HG02610 (cell line): Measurements from ENCODE around the gene DGKK.

Experiments used
- ATAC-seq: cut with Tn5 transposase; IDR thresholded peaks from one replicate; pipeline ENCODE4 v1.9.1; 2021; ENCODE audit warnings: mild to moderate bottlenecking, moderate library complexity; ENCODE audit not compliant: unreplicated experiment

The DGKK gene, protein sequence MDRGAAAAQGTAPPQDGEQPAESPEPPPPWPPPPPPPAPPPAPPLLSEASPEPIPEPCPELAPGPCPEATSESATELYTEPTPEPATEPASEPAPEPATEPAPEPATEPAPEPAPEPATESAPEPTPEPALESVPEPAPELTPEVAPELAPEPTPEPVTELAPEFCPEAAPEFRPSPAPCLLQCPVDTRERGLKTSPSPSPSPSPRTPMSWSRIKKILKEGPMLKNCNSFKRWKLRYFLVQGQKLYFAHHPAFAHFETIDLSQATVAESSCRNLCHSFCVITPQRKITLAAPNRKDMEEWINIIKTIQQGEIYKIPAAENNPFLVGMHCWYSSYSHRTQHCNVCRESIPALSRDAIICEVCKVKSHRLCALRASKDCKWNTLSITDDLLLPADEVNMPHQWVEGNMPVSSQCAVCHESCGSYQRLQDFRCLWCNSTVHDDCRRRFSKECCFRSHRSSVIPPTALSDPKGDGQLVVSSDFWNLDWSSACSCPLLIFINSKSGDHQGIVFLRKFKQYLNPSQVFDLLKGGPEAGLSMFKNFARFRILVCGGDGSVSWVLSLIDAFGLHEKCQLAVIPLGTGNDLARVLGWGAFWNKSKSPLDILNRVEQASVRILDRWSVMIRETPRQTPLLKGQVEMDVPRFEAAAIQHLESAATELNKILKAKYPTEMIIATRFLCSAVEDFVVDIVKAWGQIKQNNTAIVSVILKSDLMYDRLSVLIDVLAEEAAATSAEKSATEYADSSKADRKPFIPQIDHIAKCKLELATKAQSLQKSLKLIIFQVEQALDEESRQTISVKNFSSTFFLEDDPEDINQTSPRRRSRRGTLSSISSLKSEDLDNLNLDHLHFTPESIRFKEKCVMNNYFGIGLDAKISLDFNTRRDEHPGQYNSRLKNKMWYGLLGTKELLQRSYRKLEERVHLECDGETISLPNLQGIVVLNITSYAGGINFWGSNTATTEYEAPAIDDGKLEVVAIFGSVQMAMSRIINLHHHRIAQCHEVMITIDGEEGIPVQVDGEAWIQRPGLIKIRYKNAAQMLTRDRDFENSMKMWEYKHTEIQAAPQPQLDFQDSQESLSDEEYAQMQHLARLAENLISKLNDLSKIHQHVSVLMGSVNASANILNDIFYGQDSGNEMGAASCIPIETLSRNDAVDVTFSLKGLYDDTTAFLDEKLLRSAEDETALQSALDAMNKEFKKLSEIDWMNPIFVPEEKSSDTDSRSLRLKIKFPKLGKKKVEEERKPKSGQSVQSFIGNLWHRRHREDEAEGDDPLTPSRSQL

DNA sequence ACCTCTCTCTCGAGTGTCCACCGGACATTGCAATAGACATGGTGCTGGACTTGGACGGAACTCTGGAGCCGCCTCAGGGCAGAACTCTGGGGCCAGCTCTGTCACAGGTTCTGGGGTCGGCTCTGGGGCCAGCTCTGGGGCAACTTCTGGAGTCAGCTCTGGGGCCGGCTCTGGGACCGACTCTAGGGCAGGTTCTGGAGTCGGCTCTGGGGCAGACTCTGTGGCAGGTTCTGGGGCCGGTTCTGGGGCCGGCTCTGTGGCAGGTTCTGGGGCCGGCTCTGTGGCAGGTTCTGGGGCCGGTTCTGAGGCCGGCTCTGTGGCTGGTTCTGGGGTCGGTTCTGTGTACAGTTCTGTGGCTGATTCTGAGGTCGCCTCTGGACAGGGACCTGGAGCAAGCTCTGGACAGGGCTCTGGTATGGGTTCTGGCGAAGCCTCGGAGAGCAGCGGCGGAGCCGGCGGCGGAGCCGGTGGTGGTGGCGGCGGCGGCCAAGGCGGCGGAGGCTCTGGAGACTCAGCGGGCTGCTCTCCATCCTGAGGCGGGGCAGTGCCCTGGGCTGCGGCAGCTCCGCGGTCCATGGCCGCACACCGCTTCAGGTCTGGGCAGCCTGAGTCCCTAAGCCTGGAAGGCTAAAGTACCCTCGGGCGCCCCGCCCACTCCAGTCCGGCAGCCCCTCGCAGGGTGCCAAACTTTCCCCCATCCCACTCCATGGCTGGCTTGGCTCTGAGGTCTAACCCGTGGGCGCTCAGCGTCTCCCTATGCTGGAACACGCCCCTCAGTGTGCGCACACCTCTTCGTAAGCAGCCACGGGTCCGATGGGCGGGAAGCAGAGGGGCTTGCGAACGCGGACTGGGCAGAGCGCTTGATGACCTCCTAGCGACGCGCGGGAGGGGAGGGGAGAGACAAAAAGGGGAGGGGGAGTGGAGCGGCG, at the start of gene DGKK:
TSS of gene DGKK (minus strand) at position 723 of the 929 bp plus-strand sequence. CDS start at position 576, 147 bp downstream.
- ATAC-seq, result no peak

DNA sequence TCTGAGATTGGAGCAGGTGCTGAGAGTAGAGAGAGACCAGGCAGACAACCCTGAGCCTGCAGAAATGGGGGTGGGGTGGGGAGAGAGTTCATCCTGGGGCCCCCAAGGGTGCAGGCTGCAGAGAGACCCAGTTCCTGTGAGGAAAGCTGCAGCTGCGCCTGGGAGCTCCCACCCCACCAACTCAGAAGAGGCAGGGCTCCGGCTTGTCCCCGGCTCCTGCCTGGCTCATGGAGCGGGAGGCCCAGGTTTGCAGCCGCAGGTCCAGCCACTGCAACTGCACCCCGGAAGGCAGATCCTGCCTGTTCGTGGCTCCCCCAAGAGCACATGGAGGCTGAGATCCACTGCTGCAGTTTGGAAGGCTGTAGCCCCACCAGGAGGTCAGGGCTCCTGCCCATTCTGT, 44.2 kb upstream of the DGKK start:
- no peak for ATAC-seq

DNA sequence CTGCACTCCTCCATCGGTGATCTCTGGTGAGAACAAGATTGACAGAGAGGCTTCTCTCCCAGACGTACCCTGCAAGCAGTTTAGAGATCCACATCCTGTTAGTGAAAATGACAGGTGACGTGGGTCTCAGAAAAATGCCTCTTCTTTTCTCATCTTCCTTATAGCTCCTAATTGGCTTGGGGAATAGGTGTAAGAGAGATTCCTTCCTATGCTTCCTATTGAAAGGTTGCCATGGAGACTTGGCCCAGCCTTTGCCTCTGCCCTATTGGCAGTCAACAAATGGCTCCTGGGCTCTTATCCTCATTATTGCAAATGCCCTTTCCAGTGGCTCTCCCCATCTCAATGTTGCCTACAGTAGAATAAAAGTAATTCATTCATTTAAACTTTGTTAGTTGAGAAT, 26.5 kb upstream of the DGKK start:
- ATAC-seq, result no peak

DNA sequence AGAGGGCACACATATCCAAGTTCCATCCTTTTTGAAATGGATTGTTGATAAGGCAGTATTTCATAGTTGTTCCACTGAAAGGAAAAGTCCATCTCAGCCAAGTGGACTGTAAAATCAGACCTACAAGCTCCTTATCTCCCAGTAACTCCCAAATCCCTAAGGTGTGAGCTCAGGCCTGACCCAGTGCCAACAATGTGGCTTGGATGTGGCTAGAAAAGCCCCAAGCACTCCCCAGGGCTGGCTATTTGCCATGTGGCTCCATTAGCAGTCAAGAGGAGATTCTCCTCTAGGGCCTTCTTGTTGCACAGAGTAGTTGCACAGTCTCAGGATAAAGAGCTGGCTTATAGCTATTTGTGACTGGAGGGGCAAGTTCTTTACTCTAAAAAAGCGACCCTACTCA, 25.0 kb upstream of the DGKK start:
- no peak for ATAC-seq

DNA sequence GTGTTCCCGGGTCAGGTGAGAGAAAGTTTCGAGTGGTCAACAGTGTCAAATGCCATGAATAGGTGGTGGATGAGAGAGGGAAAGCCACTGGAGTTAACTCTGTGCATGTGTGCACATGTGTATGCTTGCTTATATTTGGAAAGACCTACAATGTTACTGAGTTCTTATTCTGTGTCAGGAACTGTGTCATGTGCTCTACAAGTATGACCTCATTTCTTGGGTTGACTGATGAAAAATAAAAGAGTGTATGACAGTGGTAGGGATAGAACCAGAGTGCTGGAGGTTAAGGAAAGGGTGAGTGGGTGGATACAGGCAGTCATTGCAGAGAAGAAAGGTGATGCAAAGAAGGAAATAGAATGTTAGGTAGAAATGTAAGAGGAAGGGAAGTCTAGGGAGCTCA, 22.1 kb upstream of the DGKK start:
- no peak for ATAC-seq

DNA sequence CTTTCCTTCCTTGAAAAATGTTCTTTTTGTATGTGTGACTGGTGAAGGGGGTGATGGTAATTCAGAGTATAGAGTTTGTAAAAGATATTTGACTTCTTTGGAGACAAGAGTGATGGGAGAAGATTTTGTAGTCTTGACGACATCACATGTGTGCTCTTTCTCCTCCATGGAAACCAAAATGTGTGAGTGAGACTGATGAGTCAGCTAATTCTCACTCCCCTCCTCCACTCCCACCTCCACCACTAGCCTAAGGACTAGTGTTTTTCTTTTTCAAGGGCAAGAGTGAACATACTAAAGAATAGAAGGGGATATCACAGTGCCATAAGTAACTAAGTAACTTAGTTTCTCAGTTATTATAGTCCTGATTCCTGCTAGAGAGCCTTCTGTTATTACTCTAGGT, 14.0 kb upstream of the DGKK start:
- no peak for ATAC-seq

DNA sequence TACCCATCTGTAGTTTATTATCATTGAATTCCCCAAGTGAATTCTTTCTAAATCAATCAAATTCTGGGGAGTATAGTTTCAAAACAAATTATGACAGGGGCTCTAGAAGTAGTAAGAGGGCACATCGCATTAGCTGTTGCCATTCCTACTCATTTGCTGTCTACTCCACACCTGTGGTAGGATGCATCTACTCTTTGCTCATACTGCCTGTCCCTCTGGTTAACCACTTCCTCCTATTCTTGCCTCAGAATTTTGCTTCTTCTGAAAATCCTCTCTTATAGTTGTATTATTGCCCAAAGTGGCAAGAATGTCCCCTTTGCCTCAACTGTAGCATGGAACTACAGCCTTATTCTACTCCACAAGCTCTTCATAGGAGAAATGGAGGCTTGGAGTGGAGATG, 12.7 kb upstream of the DGKK start:
- ATAC-seq, result no peak

DNA sequence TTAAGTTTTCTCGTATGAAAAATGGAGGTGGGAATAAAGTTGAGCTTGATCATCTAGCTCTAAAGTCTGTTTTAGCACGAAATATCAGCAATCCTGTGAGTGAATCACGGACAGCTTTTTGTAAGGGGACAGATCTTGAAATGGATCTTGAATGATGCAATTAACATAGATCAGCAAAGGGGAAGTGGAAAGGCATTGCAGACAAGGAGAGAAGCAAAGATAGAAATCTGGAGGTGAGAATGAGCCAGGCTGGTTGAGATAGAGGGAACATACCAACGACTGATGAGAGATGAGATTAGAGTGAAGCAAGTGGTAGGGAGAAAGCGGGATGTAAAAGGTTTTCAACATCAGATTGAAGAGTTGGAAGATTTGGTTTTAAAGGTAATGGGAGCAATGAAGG, 4.6 kb upstream of the DGKK start:
- no peak for ATAC-seq

DNA sequence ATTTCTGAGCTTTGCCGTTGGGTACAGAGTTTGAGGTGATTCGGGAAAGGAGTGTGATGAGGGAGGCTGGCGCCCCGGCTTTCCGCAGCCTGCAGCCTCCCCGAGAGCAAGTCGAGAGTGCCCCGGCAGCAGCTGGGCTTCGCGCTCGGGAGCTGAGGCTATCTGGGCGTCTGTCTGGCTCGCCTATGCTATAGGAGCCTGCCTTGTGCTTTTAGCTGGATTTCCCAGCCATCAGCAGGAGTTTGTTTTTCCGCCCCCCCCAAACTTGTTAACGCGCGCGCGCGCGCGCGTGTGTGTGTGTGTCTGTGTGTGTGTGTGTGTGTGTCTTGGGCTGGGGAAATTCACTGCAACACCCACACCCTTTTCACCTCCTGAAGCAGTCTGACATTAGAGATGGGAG, 765 bp upstream of the DGKK start:
- ATAC-seq, result no peak

DNA sequence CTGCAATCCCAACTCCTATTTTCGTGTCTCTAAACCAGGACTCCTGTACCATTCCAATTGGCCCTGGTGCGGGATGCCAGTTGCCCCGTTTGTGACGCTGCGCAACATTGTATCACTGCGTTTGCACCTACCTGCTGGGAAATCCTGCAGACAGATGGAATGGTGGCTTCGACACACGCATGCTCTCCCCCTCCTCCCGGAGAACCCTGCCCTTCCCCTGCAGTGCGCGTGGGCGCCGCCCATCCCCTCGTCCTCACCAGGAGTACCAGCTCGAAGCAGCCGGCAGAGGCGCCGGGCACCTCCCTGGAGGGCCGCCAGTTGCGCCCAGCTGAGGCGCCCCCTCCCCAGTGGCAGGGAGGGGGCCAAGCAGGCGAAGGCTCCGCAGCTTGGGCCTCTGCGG, 1.4 kb downstream of the DGKK start:
- ATAC-seq, result no peak

DNA sequence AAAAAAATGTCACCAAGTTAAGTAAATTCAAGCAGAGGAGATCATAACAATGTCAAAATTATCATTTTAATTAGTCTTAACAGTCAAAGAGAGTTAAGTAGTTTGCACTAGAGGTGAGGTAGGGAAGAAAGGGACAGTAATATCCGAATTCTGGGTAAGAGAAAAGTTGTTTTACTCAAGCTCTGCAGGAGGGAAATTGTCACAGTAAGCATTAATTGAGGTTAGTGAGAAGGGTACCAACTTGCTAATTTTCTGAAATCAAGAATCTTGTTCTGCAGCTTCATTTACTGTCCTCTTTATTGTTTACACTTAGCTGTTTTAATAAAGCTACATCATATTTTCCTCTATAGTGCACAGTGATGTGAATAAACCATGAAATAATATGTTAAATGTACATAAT, 11.0 kb downstream of the DGKK start:
- no peak for ATAC-seq

DNA sequence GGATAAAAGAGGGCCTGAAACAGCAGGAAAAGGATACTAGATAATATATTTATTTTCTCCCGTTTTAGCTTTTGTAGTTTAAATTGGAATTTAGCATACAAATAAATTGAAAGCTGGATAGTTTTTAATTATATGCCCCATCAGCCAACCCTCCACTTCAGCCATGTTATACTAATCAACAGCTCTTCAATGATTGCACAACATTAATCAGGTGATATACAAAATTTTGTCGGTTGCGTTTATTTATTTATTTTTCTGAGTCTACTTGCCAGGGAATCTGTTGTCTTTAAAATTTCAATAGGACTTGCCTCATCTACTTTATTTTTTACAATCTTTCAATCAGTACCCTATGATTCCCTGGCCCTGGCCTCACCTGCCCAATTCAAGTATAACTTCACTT, 12.1 kb downstream of the DGKK start:
- ATAC-seq, result no peak

DNA sequence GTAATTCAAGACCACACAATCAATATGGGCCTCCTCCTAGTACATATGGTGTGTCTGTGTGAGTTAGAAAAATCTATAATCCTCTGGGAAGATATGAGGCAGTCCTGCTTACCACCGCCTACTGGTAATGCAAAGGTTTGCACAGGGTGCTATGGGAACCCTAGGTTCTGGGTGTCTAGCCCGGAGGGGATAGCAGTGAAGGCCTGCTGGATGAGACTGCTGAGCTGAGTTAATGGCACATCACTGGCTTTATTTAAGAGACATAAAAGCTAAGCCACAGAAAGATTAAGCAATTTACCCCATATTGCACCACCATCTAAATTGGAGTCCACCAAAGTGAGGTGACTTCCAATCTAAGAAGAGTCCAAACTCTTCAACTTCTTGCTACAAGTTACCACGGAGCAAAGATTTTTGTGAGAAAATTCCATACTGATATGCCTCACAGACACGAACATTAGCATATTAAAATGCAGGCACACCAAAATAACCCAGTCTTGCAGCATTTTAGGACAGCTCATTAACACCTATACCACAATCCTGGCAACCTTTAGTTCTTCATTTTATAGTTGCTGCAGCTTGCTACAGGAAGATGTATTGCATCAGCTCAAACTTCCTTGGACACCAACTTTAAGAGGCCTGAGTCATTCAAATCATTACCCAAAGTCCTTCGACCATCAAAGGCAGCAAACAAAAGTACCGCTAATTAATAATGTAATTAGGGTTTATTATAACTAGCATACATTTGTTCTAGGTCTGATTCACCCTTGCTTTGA, 13.7 kb downstream of the DGKK start:
- ATAC-seq, result no peak

DNA sequence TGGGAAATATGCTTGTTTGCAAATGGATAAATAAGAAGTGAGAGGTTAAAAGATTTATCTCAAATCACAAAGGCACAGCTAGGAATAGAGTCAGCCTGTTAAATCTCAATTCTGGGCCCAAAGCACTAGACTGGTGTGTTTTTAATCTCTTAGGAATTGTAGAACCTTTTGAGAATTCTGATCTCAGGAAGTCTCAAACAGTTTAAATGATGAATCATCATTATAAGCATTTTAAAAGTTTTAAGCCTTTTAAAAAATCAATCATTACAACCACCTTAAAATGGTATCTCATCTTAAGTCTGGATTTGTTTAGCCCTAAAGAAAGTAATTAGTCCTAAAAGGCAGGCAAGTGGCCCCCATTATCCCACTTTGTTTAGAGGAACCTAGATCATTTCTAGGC, 17.8 kb downstream of the DGKK start:
- ATAC-seq, result no peak

DNA sequence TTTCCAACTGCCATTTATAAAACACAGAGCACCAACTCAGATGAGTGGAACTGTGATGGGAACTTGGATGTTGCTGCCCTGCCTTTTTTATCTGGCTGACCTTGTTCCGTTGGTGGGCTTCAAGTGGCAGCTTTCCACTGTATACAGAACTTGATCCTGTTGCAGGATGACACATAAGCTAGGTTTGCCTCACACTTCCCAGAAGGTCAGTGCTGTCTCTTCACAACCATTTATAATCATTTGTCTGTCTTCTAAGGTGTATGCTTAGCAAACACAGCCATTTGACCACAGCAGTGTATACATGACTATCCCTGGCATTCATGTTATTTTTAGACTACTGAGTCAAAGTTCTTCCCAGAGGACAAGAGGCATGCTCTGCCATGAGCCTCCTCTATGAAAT, 20.3 kb downstream of the DGKK start:
- no peak for ATAC-seq

DNA sequence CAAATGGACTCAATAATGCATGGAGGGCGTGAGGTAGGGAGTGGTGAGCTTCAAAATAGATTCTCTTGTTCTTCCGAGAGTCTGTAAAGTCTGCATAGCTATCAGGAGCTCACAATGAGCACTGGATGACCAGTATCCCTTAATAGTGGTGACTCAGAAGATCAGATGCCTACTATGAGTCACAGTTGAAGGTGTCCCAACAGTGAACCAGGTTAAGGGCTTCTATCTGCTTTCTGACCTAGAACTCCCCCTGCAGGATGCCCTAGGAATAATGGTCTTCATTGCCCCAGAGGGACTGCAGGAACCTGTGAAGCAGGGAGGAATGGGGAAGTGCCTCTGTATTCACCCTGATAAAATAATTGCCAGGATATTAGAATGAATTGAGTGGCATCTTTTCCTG, 22.1 kb downstream of the DGKK start:
- no peak for ATAC-seq

DNA sequence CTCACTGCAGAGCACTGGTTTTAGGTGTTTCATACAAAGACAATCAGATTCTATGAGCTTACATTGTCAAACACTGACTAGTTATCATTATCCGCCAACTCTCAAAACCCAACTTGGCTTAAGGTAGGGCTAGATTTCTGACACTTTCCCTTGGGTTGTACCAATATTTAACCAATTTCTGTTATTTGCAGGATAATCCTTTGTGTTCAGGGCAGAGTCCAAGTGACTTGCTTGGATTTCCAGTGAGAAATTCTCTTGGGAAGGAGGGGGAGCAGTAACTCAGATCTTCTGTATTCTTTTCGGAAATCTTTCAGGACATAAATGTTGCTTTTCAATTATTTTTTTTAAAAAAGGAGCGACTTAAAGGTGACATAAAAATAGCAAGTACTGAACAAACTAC, 23.1 kb downstream of the DGKK start:
- ATAC-seq, result no peak

DNA sequence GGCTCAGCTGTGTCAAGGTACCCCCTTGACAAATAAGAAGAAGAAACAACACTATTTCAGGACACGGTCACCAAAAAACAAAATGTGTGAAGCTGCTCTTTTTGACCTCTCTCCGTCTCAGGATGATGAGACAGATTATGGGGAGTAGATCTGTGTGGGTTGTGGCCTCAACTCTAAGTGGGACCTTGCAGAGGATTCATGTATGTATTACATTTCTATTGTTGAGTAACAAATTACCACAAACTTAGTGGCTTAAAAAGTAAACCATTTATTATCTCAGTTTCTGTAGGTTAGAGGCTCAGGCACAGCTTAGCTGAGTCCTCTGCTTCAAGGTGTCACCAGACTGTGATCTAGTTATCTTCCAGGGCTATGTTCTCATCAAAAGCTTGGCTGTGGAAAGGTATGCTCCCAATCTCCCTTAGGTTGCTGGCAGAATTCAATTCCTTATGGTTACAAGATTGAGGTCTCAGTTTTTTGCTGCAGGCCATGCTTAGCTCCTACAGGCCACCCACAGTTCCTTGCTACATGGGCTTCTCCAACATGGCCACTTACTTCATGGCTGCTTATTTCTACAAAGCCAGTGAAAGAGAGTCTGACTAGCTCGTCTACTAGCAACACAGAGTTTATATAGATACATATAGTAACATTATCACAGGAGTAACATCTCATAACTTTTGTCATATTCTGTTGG, 28.1 kb downstream of the DGKK start:
- ATAC-seq, result no peak

DNA sequence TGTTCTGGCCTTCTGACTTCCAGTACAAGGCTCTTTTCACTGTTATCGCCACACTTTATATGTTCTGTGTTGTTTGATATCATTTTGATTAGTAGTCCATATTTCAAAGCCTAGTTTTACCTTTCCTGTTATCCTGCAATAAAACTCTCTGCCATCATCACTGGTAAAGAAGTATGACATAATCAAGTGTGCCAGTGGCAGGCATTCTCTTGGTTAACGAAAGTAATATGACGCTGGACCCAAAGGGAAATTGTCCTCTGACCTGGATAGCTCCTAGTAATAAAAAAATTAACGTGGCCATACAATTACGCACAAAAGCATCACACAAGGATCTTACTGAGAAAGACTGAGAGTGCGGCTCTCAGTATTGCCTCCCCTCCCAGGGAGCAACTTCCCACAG, 33.8 kb downstream of the DGKK start:
- ATAC-seq, result no peak
